ENCODE measurements around the gene CCT3.

Gene CCT3

GRCh38 chr1:156283521-156283920 is 54.6 kb downstream of the CCT3 start:
- DNase-seq (ENCODE audit: low read depth, low spot score): no peak
- peak overlapping the region; percentile 87 for H3K27ac ChIP-seq

DNA sequence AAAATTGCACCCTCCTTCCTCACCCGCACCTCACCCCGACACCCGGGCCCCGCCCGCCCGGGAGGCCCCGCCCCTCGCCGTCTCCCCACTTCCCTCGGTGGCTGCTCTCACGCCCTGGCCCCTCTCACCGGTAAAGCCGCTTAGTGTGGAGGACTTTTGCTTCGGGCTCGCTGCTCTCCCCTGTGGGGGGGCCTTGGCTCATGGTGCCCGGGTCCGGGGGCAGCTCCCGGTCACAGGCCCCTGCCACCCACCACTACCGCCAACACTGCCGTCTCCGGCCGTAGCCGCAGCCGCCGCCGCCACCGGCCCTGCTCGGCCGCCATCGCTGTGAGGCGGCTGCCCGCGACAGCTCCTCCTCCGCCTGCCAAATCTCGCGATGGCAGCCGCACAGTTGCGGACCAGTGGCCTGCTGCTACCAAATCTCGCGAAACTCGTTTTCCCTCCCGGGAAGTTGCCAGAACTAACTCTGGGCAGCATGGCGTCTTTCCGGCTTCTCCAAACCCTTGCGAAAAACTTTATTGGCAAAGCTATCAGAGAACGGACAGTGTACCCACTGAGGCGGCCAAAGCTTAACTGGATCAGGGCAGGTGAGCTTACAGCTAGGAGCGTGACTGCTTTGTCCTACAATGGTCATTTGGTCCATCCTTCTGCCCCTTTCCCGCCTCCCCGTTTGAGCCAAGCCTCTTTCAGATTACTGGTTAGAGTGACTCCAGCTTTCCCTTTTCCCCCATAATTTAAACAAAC is 55.4 kb downstream of the CCT3 start, which contains the start of gene SMG5:
Gene SMG5, minus strand, starts transcription at position 347 of the 744 bp plus-strand sequence. Its CDS starts 145 bp downstream, at position 202.
- peak within 1 kb of the TSS; percentile 87 for H3K27ac ChIP-seq
- peak; percentile 97 for DNase-seq (ENCODE audit: low read depth, low spot score)

DNA sequence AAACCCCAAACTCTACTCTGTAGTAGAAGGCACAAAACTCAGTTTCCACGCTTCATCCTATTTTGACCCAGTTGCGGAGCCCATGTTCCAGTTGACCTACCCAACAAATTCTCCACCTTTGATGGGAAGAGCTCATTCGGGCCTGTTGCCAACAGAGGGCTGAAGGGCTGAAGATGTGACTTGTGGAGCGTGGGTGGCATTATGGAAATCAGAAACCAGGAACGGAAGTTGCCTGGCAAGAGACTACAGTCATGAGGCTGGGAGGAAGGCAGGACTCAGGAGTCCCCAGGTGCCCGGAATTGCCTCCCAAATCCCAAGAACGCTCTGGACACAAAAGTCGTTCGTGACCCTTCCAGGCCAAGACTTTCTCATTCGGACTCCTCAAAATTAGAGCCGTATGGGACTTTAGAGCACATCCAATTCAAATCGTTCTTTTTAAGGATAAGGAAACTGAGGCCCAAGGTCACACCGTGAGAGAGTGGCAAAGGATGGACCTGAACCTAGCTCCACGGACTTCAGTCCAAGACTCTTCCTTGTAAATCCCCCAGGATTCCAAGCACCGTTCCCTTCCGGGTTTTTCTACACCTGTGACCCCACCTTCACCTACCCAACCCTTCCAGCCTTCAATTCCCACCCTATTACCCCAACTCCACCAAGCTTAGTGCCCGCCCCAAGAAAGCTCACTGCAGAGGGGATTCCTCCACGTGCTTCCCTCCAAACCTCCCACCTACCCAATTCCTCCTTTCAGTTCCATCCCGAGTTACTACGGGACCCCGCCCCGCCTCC is 56.2 kb downstream of the CCT3 start:
- DNase-seq (ENCODE audit: low read depth, low spot score): no peak
- H3K27ac ChIP-seq: peak overlapping the region; percentile 87

GRCh38 chr1:156281281-156281680 is 56.8 kb downstream of the CCT3 start:
- DNase-seq (ENCODE audit: low read depth, low spot score): no peak
- peak overlapping the region; percentile 87 for H3K27ac ChIP-seq

DNA sequence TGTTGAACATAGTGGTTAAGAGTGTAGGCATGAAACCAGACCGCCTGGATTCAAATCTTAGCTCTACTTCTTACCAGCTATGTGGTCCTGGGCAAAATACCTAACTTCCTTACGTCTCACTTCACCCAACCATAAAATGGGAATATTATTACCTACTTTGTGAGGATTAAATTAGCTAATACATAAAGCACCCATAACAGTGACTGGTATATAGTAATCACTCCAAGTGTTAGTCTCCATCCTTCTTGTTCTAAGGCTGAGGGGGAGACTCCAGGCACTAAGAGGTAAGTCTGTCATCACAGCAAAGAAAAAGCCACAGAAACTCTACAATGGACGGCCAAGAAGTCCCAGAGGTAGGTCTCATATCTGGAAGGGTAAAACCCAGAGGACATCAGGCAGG is 58.3 kb downstream of the CCT3 start:
- no peak overlapping the region for H3K27ac ChIP-seq
- DNase-seq (ENCODE audit: low read depth, low spot score): no peak

- no peak for DNase-seq (ENCODE audit: low read depth, low spot score)
- H3K27ac ChIP-seq: no peak overlapping the region
These were observed 61.1 kb downstream of the CCT3 start for GRCh38 chr1:156276966-156277381.

- no peak overlapping the region for H3K27ac ChIP-seq
- no peak for DNase-seq (ENCODE audit: low read depth, low spot score)
These were observed 61.6 kb downstream of the CCT3 start for GRCh38 chr1:156276532-156276931.

- H3K27ac ChIP-seq: peak overlapping the region; percentile 38
- no peak for DNase-seq (ENCODE audit: low read depth, low spot score)
These were observed 67.8 kb downstream of the CCT3 start for GRCh38 chr1:156270314-156270713.

DNA sequence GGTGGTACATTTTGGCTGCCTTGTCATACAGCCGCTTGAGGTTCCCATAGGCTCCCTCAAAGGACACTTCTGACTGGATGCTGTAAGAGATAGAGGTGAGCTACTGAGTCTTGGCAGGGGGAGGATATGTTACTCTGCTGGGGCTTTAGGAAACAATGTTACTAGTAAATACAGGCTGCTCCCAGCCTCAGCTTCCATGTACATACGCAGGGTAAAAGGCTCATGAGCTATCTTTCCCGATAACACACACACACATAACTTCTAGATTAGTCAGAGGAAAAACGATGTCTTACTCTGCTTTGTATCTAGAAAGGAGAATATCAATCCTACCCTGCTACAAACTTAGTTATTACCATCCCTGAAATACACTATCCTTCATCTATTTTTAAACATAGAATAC is 69.8 kb downstream of the CCT3 start:
- H3K27ac ChIP-seq: no peak overlapping the region
- DNase-seq (ENCODE audit: low read depth, low spot score): no peak

DNA sequence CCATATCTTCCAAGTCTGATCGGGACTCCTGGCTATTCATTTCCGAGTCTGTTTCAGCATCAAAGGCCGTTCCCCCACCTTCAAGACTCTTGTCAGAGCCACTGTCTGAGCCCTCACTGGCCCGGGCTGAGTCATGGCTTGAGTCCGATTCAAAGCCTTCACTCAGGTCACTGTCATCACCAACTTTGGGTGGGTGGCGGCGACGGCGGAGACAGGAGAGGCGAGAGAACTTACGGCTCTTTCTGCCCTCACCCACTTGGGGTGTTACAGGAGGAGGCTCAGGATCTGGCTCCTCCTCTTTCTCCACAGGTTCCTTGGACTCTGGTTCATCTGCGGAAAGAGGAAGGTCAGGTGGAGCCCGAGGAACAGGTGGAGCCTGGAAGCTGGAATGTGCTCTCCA is 72.0 kb downstream of the CCT3 start:
- DNase-seq (ENCODE audit: low read depth, low spot score): no peak
- no peak overlapping the region for H3K27ac ChIP-seq

- peak overlapping the region; percentile 87 for H3K27ac ChIP-seq
- DNase-seq (ENCODE audit: low read depth, low spot score): no peak
These were observed 74.8 kb downstream of the CCT3 start for GRCh38 chr1:156263288-156263655.

- DNase-seq (ENCODE audit: low read depth, low spot score): peak; percentile 58
- peak overlapping the region; percentile 87 for H3K27ac ChIP-seq
These were observed 75.4 kb downstream of the CCT3 start for GRCh38 chr1:156262461-156263287.

- DNase-seq (ENCODE audit: low read depth, low spot score): no peak
- peak overlapping the region; percentile 9 for H3K27ac ChIP-seq
These were observed 77.2 kb downstream of the CCT3 start for GRCh38 chr1:156260896-156261295.

DNA sequence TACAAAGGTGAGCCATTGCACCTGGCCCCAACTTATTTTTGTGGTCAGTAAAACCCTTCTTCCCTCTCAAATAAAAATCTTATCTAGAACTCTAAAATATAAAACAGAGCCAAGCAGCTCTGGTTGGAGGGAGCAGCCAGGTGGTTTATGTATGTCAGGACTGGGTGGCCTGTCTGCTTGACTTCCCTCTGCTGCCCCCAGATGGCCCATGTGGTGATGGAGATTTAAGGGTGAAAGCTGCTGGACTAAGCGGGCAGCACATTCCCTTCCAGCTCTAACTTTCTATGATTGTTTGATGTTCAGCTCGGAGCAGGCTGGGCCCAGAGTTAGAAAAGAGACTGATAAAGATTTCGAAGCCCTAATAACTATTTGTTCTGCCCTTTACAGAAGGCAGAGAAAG is 78.3 kb downstream of the CCT3 start:
- DNase-seq (ENCODE audit: low read depth, low spot score): no peak
- no peak overlapping the region for H3K27ac ChIP-seq
